Gastrocnemius medialis (tissue), 4 donors: ENCODE data around the gene DGKG. TPM values are rescaled to one million over a fixed set of nuclear protein-coding genes. Genes with fewer than 3 reads are reported as not detected.

Source experiments
- ATAC-seq, 2 donors: fragments of 150-250 bp; one replicate each; pipeline ENCODE4 v1.9.1; 2016
- DNase-seq, 2 donors: peaks; one replicate each; pipeline ENCODE4 v3.0.0-alpha.2; 2019
- H3K27ac ChIP-seq, 4 donors: fragments of 200-600 bp; sonication (generic); 1 replicate in 1 of 4; 2 replicates in 3 of 4; pipeline ENCODE4 v1.5.1; 2016 to 2018; ENCODE audit warnings: mild to moderate bottlenecking in 2 of 4, moderate library complexity in 1 of 4
- H3K27me3 ChIP-seq, 3 donors: fragments of 200-600 bp; sonication (generic) in 2 of 3; 1 replicate in 1 of 3; 2 replicates in 2 of 3; pipeline versions ENCODE4 v1.5.1 to v1.6.0; 2016 to 2019; ENCODE audit warnings: mild to moderate bottlenecking in 1 of 3, moderate library complexity in 1 of 3
- H3K36me3 ChIP-seq, 2 donors: fragments of 200-600 bp; sonication (generic) in 1 of 2; one replicate each; pipeline ENCODE4 v1.5.1; 2017 to 2018
- H3K4me1 ChIP-seq, 2 donors: fragments of 200-600 bp; sonication (generic) in 1 of 2; one replicate each; pipeline ENCODE4 v1.5.1; 2016 to 2017; ENCODE audit warnings: mild to moderate bottlenecking in 2 of 2
- H3K4me3 ChIP-seq, 4 donors: fragments of 200-600 bp; sonication (generic) in 3 of 4; 1 replicate in 1 of 4; 2 replicates in 3 of 4; pipeline ENCODE4 v1.5.1; 2016 to 2019; ENCODE audit warnings: mild to moderate bottlenecking in 2 of 4
- H3K9me3 ChIP-seq, 3 donors: fragments of 200-600 bp; sonication (generic) in 2 of 3; 1 replicate in 1 of 3; 2 replicates in 2 of 3; pipeline ENCODE4 v1.5.1; 2016 to 2019
- CTCF ChIP-seq, 5 experiments: fragments of 450-650 bp in 3 of 5; fragments of 200-600 bp in 2 of 5; sonication (generic) in 2 of 5; IDR thresholded peaks in 4 of 5; conservative IDR thresholded peaks in 1 of 5; 1 replicate in 4 of 5; 2 replicates in 1 of 5; pipeline ENCODE4 v1.5.1; 2016 to 2019; ENCODE audit warnings: antibody characterized with exemption in 5 of 5, mild to moderate bottlenecking in 3 of 5, moderate library complexity in 3 of 5
- POLR2A ChIP-seq, 2 donors: fragments of 450-650 bp; IDR thresholded peaks; one replicate each; pipeline ENCODE4 v1.6.1; 2017; ENCODE audit warnings: antibody characterized with exemption in 2 of 2, mild to moderate bottlenecking in 2 of 2, moderate library complexity in 2 of 2
- in situ Hi-C, 4 donors: fragments of 200-750 bp; cut with MboI; loops; one replicate each; pipeline versions ENCODE4 v1.15.0 to v1.8.0; 2017; ENCODE audit warnings: low sequenced_read_pairs in 4 of 4
- intact Hi-C: fragments of 100-400 bp; cut with DNase I; formaldehyde crosslinking; loops from one replicate; pipeline ENCODE4 v1.15.1; 2023; ENCODE audit warnings: low total_unique reads
- total RNA-seq, 4 donors: library from RNA; depleted of rRNA; stranded (reverse); fragments of >200 nt; gene quantifications; one replicate each; pipeline versions ENCODE4 v1.1.0 to v1.2.3, GENCODE V29; 2016

The DGKG gene
- total RNA-seq, 4 donors from 2014 or later: 5.0 to 11.2 (median 7.7) TPM

- in situ Hi-C loops: no loop called here
- H3K4me3 ChIP-seq: no peak overlapping the region
- ATAC-seq (no peak), DNase-seq (no peak)
- H3K9me3 ChIP-seq: no peaks in the 10 kb centered on the region
- H3K27me3 ChIP-seq: peaks cover 6 to 22% (median 16%) of the 10 kb centered on the region in 3 donors
- intact Hi-C loops: no loop called here
- no peaks in the 10 kb centered on the region for H3K36me3 ChIP-seq
- H3K27ac ChIP-seq: no peak overlapping the region
- no peak for TF ChIP-seq CTCF (IDR thresholded peaks at IDR 0.05 in 4 of 5, conservative IDR thresholded peaks at IDR 0.05 in 1 of 5)
- peaks cover 0 to 1% of the 10 kb centered on the region in 2 donors for H3K4me1 ChIP-seq
Measured at GRCh38 chr3:186367631-186368030, 5.6 kb upstream of the DGKG start.

DNA sequence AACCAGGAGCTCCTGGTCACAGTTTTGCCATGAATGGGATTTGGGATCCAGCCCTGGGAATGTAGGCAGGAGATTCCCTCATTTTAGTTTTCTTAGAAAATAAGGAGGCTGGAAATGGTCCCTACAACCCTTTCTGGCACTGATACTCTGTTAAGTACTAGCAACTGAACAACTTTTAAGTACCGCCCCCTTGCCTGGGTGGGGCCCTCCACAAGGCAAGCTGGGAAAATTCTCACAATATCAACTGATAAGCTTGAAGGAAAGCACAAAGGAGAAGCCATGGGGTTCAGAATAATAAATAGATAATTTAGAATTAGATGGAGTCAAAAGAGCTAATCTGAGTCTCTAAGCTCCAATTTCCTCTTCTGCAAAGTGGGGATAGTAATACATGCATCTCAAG lies 4.2 kb upstream of the DGKG start:
- DNase-seq (no peak), ATAC-seq (no peak)
- Histone ChIP-seq H3K27me3 (peaks cover 20 to 36% (median 29%) of the 10 kb centered on the region in 3 donors), H3K9me3 (no peaks in the 10 kb centered on the region), H3K27ac (no peak overlapping the region), H3K36me3 (no peaks in the 10 kb centered on the region), H3K4me3 (no peak overlapping the region), H3K4me1 (peaks cover 3 to 10% of the 10 kb centered on the region in 2 donors)
- intact Hi-C loops: no loop called here
- in situ Hi-C loops: no loop called here
- TF ChIP-seq CTCF (IDR thresholded peaks at IDR 0.05 in 4 of 5, conservative IDR thresholded peaks at IDR 0.05 in 1 of 5) (no peak), POLR2A (IDR thresholded peaks at IDR 0.05) (no peak)

DNA sequence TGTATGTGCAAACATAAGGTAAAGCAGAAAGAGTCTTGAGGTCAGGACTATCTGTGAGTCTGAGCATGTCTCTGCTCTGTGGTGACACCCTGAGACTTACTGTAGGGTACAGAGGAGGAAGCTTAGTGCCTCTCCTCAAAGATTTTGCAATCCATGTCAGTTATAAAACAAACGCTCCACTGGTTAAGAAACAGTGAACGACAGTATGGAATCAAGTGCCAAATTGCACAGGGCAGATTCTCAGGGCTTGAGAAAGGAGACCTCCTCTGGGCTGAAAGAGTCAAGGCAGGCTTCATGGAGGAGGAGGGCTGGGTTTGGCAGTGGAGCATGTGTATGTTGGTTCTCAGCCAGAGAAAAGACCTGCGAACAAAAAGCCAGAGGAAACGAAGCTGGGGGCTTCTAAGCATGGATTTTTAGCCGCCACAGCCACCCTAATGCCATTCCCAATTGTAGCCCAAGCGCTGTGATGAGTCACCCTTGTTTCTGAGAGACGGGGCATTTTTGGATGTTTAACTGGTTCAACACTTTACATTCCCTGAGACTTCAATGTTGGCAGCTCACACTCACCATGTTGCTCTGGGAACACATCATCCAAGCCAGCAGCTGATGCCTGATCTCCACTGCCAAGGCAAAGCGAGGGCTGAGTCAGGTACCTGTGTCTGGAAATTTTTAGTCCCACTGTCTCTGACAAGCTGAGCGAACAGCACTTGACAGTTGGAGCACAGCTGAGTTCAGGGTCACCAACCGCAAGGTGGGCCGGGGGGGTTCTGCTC lies 3.4 kb upstream of the DGKG start:
- DNase-seq (no peak), ATAC-seq (peak in 1 of 2 donors; percentile 24)
- H3K4me3 ChIP-seq: no peak overlapping the region
- H3K4me1 ChIP-seq: peaks cover 3 to 10% of the 10 kb centered on the region in 2 donors
- no peak for TF ChIP-seq CTCF (IDR thresholded peaks at IDR 0.05 in 4 of 5, conservative IDR thresholded peaks at IDR 0.05 in 1 of 5)
- H3K9me3 ChIP-seq: no peaks in the 10 kb centered on the region
- peaks cover 28 to 40% (median 36%) of the 10 kb centered on the region in 3 donors for H3K27me3 ChIP-seq
- in situ Hi-C loops (no loop called here), intact Hi-C loops (no loop called here)
- no peak overlapping the region for H3K27ac ChIP-seq
- no peaks in the 10 kb centered on the region for H3K36me3 ChIP-seq

DNA sequence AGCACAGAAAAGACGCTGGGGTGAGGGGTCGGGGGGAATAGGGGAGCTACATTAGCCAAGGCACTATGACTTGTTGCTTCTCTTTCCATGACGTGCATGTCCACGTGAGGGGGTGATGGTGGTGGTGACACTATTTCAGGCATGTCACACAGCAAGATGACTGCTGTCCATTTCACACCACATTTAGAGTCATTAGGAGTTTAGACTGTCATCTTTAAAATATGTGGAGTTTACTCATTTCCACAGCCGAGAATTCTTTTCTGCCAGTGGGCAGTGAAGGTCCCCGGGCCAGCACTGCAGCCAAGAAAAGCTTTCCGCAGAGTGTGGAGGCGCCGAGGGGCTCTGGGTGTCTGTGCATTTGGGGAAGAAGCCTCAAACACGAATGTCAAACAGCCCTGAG lies 954 bp upstream of the DGKG start:
- Histone ChIP-seq H3K36me3 (no peaks in the 10 kb centered on the region), H3K27me3 (peaks cover 31 to 40% (median 36%) of the 10 kb centered on the region in 3 donors), H3K27ac (no peak overlapping the region), H3K4me1 (peaks cover 3 to 10% of the 10 kb centered on the region in 2 donors), H3K4me3 (no peak overlapping the region), H3K9me3 (no peaks in the 10 kb centered on the region)
- TF ChIP-seq POLR2A (IDR thresholded peaks at IDR 0.05) (no peak), CTCF (IDR thresholded peaks at IDR 0.05 in 4 of 5, conservative IDR thresholded peaks at IDR 0.05 in 1 of 5) (no peak)
- intact Hi-C loops (no loop called here), in situ Hi-C loops (no loop called here)
- DNase-seq (no peak), ATAC-seq (no peak)

DNA sequence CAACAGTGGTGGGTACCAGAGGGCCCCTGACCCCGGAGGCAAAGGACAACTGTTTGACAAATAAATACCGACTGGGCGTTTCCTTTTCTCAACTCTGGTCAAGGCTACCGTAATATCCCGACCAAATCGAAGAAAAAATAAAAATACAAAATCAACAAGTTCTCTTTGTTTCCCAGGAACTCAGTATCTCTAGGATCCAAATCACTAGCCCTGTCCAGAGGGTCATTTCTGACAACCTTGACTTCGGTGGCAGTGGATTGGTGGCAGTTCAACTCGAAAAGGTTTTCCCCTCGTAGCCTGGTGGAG lies 456 bp upstream of the DGKG start:
- no peak for ATAC-seq
- in situ Hi-C loops (no loop called here), intact Hi-C loops (no loop called here)
- Histone ChIP-seq H3K36me3 (no peaks in the 10 kb centered on the region), H3K9me3 (no peaks in the 10 kb centered on the region), H3K4me3 (peak overlapping the region; percentile 45 to 58 (median 50)), H3K4me1 (peaks cover 3 to 10% of the 10 kb centered on the region in 2 donors), H3K27ac (no peak overlapping the region), H3K27me3 (peaks cover 31 to 40% (median 36%) of the 10 kb centered on the region in 3 donors)
- TF ChIP-seq POLR2A (IDR thresholded peaks at IDR 0.05) (no peak), CTCF (IDR thresholded peaks at IDR 0.05 in 4 of 5, conservative IDR thresholded peaks at IDR 0.05 in 1 of 5) (no peak)
- DNase-seq: no peak
